22Rv1 (cell line): ENCODE data around the gene UBAP2.

Experiments
- ZFX ChIP-seq: fragments of 450-650 bp; IDR thresholded peaks from 2 replicates; pipeline ENCODE4 v1.6.1; 2017; ENCODE audit warnings: antibody characterized with exemption, borderline replicate concordance
- TF ChIP-seq, protein P1 (sequence below): fragments of 450-650 bp; IDR thresholded peaks from 2 replicates; pipeline ENCODE4 v1.5.1; 2017; ENCODE audit warnings: mild to moderate bottlenecking

DNA sequence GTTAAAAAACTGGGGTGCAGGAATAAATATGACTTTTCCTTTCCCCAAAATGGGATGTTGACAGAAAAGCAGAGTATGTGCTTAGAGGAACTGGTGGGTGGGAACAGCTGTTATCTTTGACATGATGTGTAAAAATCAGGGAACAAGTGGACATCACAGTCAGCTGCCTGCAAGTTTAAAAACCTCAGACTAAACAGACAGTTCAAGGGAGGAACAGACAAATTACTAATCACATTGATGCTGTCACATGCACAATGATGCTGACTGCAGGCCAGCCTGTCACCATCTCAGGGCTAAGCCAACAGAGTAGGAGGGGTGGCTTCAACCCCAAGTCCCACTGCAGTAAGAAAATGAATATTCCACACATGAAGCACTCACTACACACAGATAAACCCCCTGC, 38.2 kb upstream of the UBAP2 start:
- TF ChIP-seq, protein P1, sequence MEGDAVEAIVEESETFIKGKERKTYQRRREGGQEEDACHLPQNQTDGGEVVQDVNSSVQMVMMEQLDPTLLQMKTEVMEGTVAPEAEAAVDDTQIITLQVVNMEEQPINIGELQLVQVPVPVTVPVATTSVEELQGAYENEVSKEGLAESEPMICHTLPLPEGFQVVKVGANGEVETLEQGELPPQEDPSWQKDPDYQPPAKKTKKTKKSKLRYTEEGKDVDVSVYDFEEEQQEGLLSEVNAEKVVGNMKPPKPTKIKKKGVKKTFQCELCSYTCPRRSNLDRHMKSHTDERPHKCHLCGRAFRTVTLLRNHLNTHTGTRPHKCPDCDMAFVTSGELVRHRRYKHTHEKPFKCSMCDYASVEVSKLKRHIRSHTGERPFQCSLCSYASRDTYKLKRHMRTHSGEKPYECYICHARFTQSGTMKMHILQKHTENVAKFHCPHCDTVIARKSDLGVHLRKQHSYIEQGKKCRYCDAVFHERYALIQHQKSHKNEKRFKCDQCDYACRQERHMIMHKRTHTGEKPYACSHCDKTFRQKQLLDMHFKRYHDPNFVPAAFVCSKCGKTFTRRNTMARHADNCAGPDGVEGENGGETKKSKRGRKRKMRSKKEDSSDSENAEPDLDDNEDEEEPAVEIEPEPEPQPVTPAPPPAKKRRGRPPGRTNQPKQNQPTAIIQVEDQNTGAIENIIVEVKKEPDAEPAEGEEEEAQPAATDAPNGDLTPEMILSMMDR = no peak
- TF ChIP-seq ZFX = no peak
